ENCODE data around the gene DYNC1LI2.

DYNC1LI2 gene

DNA sequence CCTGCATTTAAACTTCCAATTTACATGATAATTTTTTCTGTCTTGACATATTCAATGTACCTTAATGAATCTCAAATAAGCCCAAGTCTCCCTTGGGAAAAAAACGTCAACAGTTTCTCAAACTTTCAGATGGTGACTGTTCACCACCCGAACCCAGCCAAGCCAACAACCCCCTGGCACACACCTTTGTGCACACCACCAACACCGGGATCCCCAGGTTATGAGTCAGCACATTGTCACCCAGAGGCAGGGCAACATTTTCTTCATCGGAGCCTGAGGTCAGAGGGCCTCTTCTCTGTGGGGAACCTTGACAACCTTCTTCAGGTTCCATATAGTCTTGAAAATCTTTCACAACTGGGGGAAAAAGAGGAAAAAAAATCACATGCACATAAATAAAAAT lies 15.5 kb downstream of the DYNC1LI2 start:
- no peak for DNase-seq

- DNase-seq, result no peak
Observed at GRCh38 chr16:66731101-66731500, 20.3 kb downstream of the DYNC1LI2 start.

GRCh38 chr16:66728804-66729203 lies 22.6 kb downstream of the DYNC1LI2 start:
- DNase-seq, result no peak

- DNase-seq, result no peak
Observed at GRCh38 chr16:66728117-66728787, 23.2 kb downstream of the DYNC1LI2 start.

DNA sequence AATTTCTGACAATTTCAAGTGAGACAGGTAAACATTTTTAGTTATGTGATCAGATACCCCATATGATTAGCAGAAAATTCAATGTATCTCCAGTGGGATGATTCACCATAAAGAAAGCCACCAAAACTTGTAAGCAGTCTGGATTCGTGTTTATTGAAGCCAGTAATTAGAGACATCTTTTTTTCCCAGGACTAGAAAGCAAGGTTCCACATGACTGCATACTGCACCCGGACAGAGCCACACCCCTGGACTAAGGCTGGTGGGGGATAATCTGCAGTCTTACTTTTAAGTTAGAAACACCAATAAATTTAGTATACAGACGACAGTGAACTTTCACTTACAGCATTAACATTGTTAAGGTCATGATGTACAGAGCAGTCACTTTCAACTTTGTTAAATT lies 30.6 kb downstream of the DYNC1LI2 start:
- DNase-seq, result no peak

- no peak for DNase-seq
Observed at GRCh38 chr16:66719246-66719645, 32.2 kb downstream of the DYNC1LI2 start.

DNA sequence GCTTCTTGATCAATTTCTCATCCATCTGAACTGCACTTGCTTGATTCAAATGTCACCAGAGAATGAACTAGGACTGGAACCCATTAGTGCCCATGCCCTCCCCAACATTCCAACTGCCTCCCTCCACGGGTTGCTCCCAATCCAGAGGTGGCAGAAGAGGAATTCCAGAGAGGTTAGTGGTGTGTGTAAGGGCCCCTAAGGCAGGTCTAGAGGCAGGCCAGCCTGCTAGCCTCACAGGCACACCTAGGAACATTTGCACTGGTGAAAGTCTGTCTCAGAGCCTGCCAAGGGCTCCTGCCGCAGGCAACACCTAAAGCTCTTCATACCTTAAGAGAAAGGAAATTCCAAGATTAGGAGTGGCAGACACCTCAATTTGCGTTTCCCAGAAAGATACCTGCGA lies 33.6 kb downstream of the DYNC1LI2 start:
- DNase-seq, result no peak

DNA sequence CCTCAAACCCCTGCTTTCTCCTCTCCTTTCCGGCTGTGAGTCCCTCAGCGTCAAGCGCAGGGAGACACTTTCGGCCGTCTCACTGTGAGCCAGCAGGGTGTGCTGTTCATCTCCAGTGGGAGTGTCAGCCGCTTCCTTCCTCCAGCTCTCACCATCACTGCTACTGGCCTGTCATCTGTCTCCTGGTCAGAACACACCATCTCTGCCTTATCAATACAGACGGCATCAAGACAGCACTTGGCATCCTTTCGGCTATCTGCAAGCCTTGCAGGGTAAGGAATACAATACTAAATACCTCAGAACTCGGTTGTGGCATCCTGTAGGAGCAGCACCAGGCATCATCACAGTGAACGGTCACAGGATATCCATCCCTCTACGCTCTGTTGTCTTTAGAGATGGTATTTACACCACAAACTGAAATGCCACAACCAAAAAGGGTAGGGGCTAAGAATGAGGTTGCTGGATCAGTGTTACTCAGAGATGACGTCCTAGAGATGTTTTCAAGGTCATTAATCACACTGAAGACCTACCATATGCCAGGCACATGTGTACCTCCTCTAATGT lies 34.2 kb downstream of the DYNC1LI2 start:
- no peak for DNase-seq

GRCh38 chr16:66714654-66715307 lies 36.6 kb downstream of the DYNC1LI2 start:
- no peak for DNase-seq

DNA sequence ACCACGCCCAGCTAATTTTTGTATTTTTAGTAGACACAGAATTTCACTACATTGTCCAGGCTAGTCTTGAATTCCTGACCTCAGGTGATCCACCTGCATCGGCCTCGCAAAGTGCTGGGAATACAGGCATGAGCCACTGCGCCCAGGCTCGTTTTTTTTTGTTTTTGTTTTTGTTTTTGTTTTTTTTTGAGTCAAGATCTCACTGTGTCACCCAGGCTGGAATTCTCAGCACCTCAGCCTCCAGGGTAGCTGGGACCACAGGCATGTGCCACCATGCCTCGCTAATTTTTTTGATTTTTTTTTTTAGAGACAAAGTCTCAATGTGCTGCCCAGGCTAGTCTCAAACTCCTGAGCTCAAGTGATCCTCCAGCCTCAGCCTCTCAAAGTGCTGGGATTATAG lies 37.3 kb downstream of the DYNC1LI2 start:
- DNase-seq, result no peak

DNA sequence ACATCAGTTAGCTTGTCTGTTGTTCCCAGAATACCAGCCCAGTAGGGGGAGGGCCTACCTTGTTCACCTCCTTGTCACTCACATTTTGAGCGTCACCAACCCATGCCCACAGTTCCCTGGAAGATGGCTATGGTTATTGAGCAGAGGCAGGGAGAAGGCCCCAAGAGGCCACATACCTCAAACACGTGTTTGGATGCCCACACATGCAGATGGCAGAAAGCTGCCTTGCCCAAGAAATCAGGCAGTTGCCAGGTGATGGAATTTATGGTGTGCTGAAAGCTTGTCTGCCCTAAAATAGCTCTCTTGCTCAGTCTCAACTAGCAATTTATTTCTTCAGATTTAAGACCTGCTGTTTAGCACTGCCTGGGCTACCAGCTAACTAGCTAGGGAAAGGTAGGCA lies 38.3 kb downstream of the DYNC1LI2 start:
- DNase-seq, result no peak

GRCh38 chr16:66712512-66712911 lies 38.9 kb downstream of the DYNC1LI2 start:
- no peak for DNase-seq

DNA sequence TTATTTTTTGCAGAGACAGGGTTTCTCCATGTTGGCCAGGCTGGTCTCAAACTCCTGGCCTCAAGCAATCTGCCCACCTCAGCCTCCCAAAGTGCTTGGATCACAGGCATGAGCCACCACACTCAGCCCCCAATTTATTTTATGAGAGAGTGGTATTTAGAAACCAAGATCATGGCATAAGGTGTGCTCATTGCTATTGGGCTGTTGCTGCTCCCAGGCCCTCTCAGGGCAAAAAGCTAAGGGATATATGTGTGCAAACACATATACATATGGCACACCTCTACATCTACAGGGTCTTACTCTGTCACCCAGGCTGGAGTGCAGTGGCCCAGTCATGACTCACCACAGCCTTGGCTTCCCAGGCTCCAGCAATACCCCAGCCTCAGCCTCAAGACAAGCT lies 39.8 kb downstream of the DYNC1LI2 start:
- no peak for DNase-seq

DNA sequence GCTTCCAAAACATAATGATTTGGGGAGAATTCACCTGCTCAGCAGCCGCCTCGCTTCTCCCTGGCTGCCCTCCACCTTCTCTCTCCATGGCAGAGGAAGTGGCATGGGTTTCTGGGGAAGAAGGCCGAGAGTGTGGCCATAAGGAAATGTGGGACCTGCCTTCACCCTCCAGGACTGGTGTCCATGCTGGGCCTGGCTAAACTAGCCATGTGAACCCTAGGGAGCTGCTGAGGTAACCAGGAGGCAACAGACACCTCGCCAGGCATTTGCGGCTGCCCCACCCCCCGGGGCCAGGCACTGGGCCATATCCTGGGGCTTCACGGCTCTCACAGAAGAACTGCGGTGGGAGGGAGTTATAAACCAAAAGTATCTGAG lies 44.9 kb downstream of the DYNC1LI2 start:
- DNase-seq, result no peak

- no peak for DNase-seq
Observed at GRCh38 chr16:66705790-66706505, 45.5 kb downstream of the DYNC1LI2 start.

DNA sequence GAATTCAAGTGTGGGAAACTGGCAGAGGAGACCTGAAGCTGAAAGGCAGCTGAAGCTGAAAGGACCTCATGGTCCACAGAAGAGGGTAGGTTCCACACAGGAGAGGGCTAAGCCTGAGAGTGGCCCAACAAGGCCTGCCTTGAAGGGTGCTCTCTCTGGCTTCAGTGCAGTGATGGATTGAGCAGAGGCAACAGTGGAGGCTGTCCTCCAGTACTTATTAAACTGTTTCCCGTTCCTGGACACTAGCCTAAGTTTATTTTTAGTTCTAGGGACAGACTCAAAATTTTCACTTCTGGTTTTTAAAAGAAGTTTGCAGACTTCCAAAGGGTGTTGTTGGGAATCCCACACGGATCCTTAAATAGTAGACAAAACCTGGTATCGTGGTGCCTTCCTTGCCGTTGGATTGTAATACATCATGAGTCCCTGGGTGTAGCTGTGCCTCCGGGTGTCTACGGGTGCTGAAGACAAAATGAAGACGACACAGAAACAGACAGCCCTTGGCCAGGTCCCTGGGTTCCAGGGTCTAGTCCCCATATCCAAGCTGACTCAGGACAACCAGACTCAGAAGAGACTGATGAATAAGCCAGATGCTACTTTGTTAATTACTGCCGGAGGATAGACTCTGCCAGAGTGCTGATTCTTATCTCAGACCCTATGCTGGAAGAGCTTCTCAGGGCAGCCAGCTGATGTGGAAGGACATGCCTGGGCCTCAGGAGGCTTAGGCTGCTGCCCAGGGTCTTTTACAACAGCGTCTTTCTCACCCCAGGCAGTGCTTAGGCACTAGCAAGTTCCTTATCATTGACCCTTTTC lies 47.8 kb downstream of the DYNC1LI2 start:
- no peak for DNase-seq

- DNase-seq, result no peak
Observed at GRCh38 chr16:66701516-66701915, 49.9 kb downstream of the DYNC1LI2 start.

GRCh38 chr16:66701026-66701425 lies 50.4 kb downstream of the DYNC1LI2 start:
- DNase-seq, result no peak

DNA sequence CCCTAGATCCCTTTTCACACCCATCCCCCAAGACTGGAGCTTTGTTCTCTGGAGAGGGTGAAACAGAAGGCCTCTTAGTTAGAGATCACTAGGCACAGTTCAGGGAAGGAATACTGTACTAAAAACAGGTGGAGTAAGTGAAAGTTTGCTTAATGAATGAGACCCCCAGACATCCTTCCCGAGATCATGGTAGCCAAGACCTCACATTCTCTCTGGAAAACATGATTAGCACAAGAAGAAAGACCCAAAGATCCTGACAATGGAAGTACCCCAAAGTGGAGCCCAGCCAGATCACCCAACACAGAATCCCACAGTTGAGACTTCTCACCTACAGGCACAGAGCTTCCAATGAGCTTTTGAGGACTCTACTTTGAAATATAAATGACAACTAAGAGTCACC lies 51.5 kb downstream of the DYNC1LI2 start:
- DNase-seq, result no peak

DNA sequence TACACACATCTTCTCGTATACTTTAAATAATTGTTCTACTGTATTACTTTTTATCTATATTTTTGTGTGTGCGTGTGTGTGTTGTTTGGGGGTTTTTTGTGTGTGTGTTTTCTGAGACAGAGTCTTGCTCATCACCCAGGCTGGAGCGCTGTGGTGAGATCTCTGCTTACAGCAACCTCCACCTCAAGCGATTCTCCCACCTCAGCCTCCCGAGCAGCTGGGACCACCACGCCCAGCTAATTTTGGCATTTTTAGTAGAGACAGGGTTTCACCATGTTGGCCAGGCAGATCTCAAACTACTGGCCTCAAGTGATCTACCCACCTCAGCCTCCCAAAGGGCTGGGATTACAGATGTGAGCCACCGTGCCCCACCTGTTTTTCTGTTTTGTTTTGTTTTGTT lies 53.4 kb downstream of the DYNC1LI2 start:
- no peak for DNase-seq

DNA sequence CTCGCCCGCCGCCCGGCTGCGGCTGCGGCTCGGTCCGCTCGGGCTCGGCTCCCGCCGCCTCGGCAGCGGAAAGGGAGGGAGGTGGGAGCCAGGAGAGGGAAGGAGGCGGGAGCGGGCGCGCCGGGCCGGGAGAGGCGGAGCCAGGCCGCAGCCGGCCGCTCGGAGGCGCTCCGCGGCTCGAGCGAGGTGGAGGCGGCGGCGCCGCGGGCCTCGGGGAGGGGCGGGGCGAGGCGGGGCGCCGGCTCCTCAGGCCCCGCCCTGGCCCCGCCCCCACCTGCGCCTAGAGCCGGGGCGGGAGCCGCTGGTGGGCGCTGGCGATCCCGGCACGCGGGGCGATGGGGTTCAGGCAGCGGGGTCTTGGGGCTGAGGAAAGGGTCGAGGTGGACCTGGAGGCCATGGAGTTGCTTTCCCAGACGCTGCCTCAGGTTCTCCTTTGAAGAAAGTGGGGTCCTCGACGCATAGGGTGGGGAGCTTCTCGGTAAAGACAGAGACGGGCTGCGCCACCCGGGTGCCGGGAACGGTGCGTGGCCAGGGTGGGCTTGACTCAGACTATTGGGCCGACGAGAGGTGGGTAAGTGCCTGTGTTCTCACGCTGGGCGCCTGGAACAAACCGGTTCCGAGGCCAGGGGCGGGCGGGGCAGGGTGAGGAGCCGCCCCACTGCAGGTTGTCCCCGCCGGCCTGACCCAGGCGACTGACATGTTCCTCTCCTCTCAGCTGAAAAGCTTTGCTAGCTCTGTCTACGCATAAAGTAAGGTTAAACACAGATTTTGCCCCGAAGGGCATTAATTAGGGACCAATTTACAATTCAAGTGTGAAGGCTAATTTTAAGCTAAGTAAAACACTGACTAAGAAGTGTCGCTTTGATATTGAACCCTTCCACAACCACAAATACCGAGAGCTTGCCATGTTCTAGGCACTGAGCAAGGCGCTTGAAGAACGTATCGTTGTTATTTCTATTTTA lies 54.5 kb downstream of the DYNC1LI2 start, which contains the start of gene CMTM4:
CMTM4 (minus strand) TSS at position 75 of the 962 bp plus-strand sequence. CDS start 218 bp downstream, outside the sequence.
- peak; percentile 35 to 60 for DNase-seq
